Mesothelial cell of epicardium (in vitro differentiated cells): ENCODE results near the gene TTLL11. TPM values are rescaled to one million over a fixed set of nuclear protein-coding genes. Genes with fewer than 3 reads are reported as not detected.
A peak's percentile ranks its signal among the peaks of the same experiment; 100 is the strongest.

Experiments
- DNase-seq, 2 experiments: peaks; one replicate each; pipeline ENCODE4 v3.0.0; 2021; ENCODE audit warnings: low spot score in 2 of 2; ENCODE audit not compliant: unreplicated experiment in 2 of 2
- H3K27ac Mint-ChIP-seq: 2 replicates; pipeline ENCODE4 v1.8.0; 2021; ENCODE audit warnings: mixed read lengths
- H3K27me3 Mint-ChIP-seq: 2 replicates; pipeline ENCODE4 v1.8.0; 2021; ENCODE audit warnings: low read depth, mixed read lengths
- H3K36me3 Mint-ChIP-seq: 2 replicates; pipeline ENCODE4 v1.8.0; 2021; ENCODE audit warnings: mixed read lengths
- H3K4me1 Mint-ChIP-seq: 2 replicates; pipeline ENCODE4 v1.8.0; 2021; ENCODE audit warnings: mixed read lengths
- H3K4me3 Mint-ChIP-seq: 2 replicates; pipeline ENCODE4 v1.8.0; 2021; ENCODE audit warnings: mild to moderate bottlenecking, moderate library complexity, mixed read lengths
- H3K9me3 Mint-ChIP-seq: 2 replicates; pipeline ENCODE4 v1.8.0; 2021; ENCODE audit warnings: mixed read lengths
- total RNA-seq: library from RNA; stranded (reverse); gene quantifications from 3 replicates; pipeline ENCODE4 v1.2.1, GENCODE V29; 2021
- TF ChIP-seq, protein P1 (sequence below): fragments of 200-600 bp; sonication (generic); IDR thresholded peaks from one replicate; pipeline ENCODE4 v1.5.0; 2021; ENCODE audit warnings: antibody characterized with exemption; ENCODE audit not compliant: unreplicated experiment

The TTLL11 gene
- total RNA-seq, 1 donor from 2014 or later, result 4.8 TPM

- no peak overlapping the region for H3K27ac Mint-ChIP-seq
- H3K9me3 Mint-ChIP-seq, result no peaks in the 10 kb centered on the region
Observed at GRCh38 chr9:121997791-121998190, 95.3 kb downstream of the TTLL11 start.

GRCh38 chr9:121996783-121997182 is 96.3 kb downstream of the TTLL11 start:
- Mint-ChIP-seq H3K36me3 (no peaks in the 10 kb centered on the region), H3K4me3 (no peak overlapping the region), H3K27me3 (no peaks in the 10 kb centered on the region)

More at GRCh38 chr9:121997791-121998190, 95.3 kb downstream of the TTLL11 start:
- Mint-ChIP-seq H3K4me3 (no peak overlapping the region), H3K4me1 (no peaks in the 10 kb centered on the region), H3K27me3 (peaks cover 2% of the 10 kb centered on the region), H3K36me3 (no peaks in the 10 kb centered on the region)
- TF ChIP-seq, protein P1, sequence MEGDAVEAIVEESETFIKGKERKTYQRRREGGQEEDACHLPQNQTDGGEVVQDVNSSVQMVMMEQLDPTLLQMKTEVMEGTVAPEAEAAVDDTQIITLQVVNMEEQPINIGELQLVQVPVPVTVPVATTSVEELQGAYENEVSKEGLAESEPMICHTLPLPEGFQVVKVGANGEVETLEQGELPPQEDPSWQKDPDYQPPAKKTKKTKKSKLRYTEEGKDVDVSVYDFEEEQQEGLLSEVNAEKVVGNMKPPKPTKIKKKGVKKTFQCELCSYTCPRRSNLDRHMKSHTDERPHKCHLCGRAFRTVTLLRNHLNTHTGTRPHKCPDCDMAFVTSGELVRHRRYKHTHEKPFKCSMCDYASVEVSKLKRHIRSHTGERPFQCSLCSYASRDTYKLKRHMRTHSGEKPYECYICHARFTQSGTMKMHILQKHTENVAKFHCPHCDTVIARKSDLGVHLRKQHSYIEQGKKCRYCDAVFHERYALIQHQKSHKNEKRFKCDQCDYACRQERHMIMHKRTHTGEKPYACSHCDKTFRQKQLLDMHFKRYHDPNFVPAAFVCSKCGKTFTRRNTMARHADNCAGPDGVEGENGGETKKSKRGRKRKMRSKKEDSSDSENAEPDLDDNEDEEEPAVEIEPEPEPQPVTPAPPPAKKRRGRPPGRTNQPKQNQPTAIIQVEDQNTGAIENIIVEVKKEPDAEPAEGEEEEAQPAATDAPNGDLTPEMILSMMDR, result no peak
- no peak for DNase-seq

DNA sequence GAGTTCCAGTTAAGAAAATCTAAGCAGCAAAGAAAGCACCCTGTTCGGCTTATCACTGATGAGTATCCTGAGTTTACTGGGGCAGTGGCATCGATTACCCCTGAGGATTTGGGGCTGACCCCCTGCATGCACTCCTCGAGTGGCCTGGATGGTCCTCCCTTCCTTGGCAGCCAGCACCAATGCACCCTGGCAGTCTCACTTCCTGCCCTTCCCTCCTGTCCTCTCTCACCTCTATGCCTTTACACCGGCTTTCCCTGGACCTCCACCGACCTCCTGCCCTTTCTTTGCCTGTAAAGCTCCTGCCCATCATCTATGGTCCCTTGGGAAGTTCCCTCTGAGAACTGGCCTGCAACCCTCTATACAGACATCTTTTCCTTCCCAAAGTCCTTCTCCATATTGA is 97.1 kb downstream of the TTLL11 start:
- TF ChIP-seq, protein P1, result no peak
- no peak for DNase-seq
- no peaks in the 10 kb centered on the region for H3K9me3 Mint-ChIP-seq
- no peak overlapping the region for H3K27ac Mint-ChIP-seq
- no peaks in the 10 kb centered on the region for H3K36me3 Mint-ChIP-seq
- H3K4me1 Mint-ChIP-seq, result no peaks in the 10 kb centered on the region
- H3K4me3 Mint-ChIP-seq, result no peak overlapping the region
- H3K27me3 Mint-ChIP-seq, result no peaks in the 10 kb centered on the region

More at GRCh38 chr9:121996783-121997182, 96.3 kb downstream of the TTLL11 start:
- Mint-ChIP-seq H3K27ac (no peak overlapping the region), H3K9me3 (no peaks in the 10 kb centered on the region), H3K4me1 (no peaks in the 10 kb centered on the region)
- TF ChIP-seq, protein P1, result no peak
- no peak for DNase-seq

DNA sequence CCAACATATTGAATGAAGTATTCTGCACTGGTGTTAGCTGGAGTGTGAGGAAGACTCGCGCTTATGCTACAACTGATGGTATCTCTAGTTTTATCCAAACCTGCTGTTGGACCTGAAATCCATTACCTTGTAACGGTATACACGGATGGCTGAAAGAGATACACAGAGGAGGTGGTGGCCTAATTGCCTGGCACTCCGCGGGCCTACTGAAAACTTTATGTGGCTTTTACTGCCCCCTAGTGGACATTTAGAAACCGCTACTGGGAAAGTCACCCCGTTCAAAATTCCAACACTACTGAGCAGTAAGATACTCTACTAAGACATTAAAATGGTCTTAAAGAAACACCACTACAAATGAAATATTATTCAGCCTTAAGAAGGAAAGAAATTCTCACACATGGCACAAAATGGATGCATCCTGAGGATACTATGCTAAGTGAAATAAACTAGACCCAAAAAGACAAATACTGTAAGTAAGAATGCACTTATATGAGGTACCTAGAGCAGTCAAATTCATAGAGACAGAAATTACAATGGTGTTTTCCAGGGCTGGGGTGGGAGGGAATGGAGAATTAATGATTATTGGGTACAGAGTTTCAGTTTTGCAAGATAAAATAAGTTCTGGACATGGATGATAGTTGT is 100.4 kb downstream of the TTLL11 start:
- peak in 1 of 2 experiments; percentile 51 for DNase-seq
- Mint-ChIP-seq H3K36me3 (no peaks in the 10 kb centered on the region), H3K27me3 (no peaks in the 10 kb centered on the region), H3K4me1 (no peaks in the 10 kb centered on the region), H3K27ac (no peak overlapping the region), H3K4me3 (no peak overlapping the region), H3K9me3 (no peaks in the 10 kb centered on the region)
- TF ChIP-seq, protein P1, result peak; percentile 95

- TF ChIP-seq, protein P1, result no peak
- H3K27me3 Mint-ChIP-seq, result no peaks in the 10 kb centered on the region
- no peaks in the 10 kb centered on the region for H3K9me3 Mint-ChIP-seq
- H3K27ac Mint-ChIP-seq, result no peak overlapping the region
- H3K4me1 Mint-ChIP-seq, result no peaks in the 10 kb centered on the region
- DNase-seq, result no peak
- no peaks in the 10 kb centered on the region for H3K36me3 Mint-ChIP-seq
- H3K4me3 Mint-ChIP-seq, result no peak overlapping the region
Observed at GRCh38 chr9:121991307-121991661, 101.8 kb downstream of the TTLL11 start.
